HepG2 (cell line): ENCODE results near the gene CTNNBL1. TPM values are rescaled to one million over a fixed set of nuclear protein-coding genes. Genes with fewer than 3 reads are reported as not detected.

Experiments used
- ATAC-seq: fragments of 200-7000 bp; cut with Tn5 transposase; 3 replicates; pipeline ENCODE4 v1.9.1; 2020; ENCODE audit warnings: mild to moderate bottlenecking, moderate library complexity
- BruUV-seq: library from RNA; stranded (reverse); fragments of 400-500 nt; replicated peaks from 2 replicates; lab custom pipeline; 2021; lab: Mats Ljungman, UMichigan
- CTCF ChIA-PET: fragments of 300-600 bp; formaldehyde crosslinking; extraction: SDS; loops from one replicate; lab custom pipeline; 2021; ENCODE audit warnings: low total read pairs, inconsistent platforms, low intra/inter-chr PET ratio; lab: Yijun Ruan, JAX
- POLR2A ChIA-PET: fragments of 350-600 bp; sonication (Branson Sonifier 250); formaldehyde crosslinking; loops from one replicate; lab custom pipeline; 2020; ENCODE audit warnings: antibody characterized with exemption, inconsistent platforms; lab: Yijun Ruan, JAX
- DNase-seq: peaks from one replicate; pipeline ENCODE4 v3.0.0-alpha.2; 2015; ENCODE audit warnings: low spot score
- FAIRE-seq: peaks from 3 replicates; lab custom pipeline; 2011; peaks lifted over from hg19 to GRCh38; lab: Jason Lieb, UNC
- H2AFZ ChIP-seq: one replicate; pipeline ENCODE4 v1.6.1; 2011; ENCODE audit warnings: low read length, inconsistent platforms
- H3K27ac ChIP-seq: fragments of 300-600 bp; 3 replicates; pipeline ENCODE4 v1.8.0; 2011; ENCODE audit warnings: mixed run types, mild to moderate bottlenecking, mixed read lengths, low read length, inconsistent platforms; ENCODE audit not compliant: insufficient read depth; ENCODE audit errors: extremely low read length
- H3K27me3 ChIP-seq, 2 experiments: fragments of 200-600 bp in 1 of 2; 2 replicates in 1 of 2; 3 replicates in 1 of 2; pipeline versions ENCODE4 v1.6.0 to v1.8.0; 2011; ENCODE audit warnings: low read length in 2 of 2, mild to moderate bottlenecking in 2 of 2, moderate library complexity in 2 of 2, inconsistent platforms in 1 of 2; ENCODE audit not compliant: insufficient read depth in 2 of 2, control insufficient read depth in 1 of 2
- H3K36me3 ChIP-seq, 2 experiments: fragments of 200-600 bp in 1 of 2; replicated peaks in 1 of 2; 2 replicates in 1 of 2; 3 replicates in 1 of 2; pipeline versions ENCODE4 v1.5.1 to v1.8.0; 2011; ENCODE audit warnings: low read length in 2 of 2, inconsistent platforms in 1 of 2; ENCODE audit not compliant: insufficient read depth in 2 of 2, control insufficient read depth in 1 of 2
- H3K4me1 ChIP-seq: 2 replicates; pipeline ENCODE4 v1.5.1; 2012; ENCODE audit warnings: low read length, inconsistent platforms; ENCODE audit not compliant: insufficient read depth
- H3K4me2 ChIP-seq: 2 replicates; pipeline ENCODE4 v1.6.0; 2011; ENCODE audit warnings: low read depth, low read length, inconsistent platforms
- H3K4me3 ChIP-seq, 3 experiments: fragments of 200-600 bp in 1 of 3; sonication (generic), shearing (Covaris generic) in 1 of 3; replicated peaks in 1 of 3; 2 replicates each; pipeline ENCODE4 v1.5.1; 2011 to 2016; ENCODE audit warnings: low read length in 3 of 3, inconsistent platforms in 2 of 3, low read depth in 2 of 3, mild to moderate bottlenecking in 2 of 3, control low read depth in 1 of 3, mixed read lengths in 1 of 3; ENCODE audit not compliant: insufficient read depth in 1 of 3
- H3K79me2 ChIP-seq: one replicate; pipeline ENCODE4 v1.6.1; 2011; ENCODE audit warnings: low read length, inconsistent platforms; ENCODE audit not compliant: insufficient read depth
- H3K9ac ChIP-seq: 2 replicates; pipeline ENCODE4 v1.6.0; 2011; ENCODE audit warnings: mild to moderate bottlenecking, low read depth, low read length, inconsistent platforms; ENCODE audit not compliant: insufficient read depth
- H3K9me3 ChIP-seq: 2 replicates; pipeline ENCODE4 v1.5.1; 2012; ENCODE audit warnings: mild to moderate bottlenecking, low read length
- H4K20me1 ChIP-seq: 2 replicates; pipeline ENCODE4 v1.6.0; 2011; ENCODE audit warnings: inconsistent platforms, mild to moderate bottlenecking, low read length, moderate library complexity; ENCODE audit not compliant: insufficient read depth
- FOXK1 ChIP-seq: sonication (generic); formaldehyde crosslinking; IDR thresholded peaks from 2 replicates; pipeline ENCODE4 v1.4.0; 2020; ENCODE audit warnings: low read depth, missing genetic modification reagents, borderline replicate concordance
- HDAC6 ChIP-seq: fragments of 200-600 bp; sonication (generic); IDR thresholded peaks from 2 replicates; pipeline ENCODE4 v1.7.0; 2017; ENCODE audit warnings: mild to moderate bottlenecking, antibody characterized with exemption, low read length, low read depth
- KMT2A ChIP-seq: sonication (generic); formaldehyde crosslinking; IDR thresholded peaks from 2 replicates; pipeline ENCODE4 v1.4.0; 2020; ENCODE audit warnings: missing genetic modification reagents
- REPIN1 ChIP-seq: sonication (generic); formaldehyde crosslinking; IDR thresholded peaks from 2 replicates; pipeline ENCODE4 v1.8.0; 2022; ENCODE audit warnings: missing genetic modification reagents, low read depth, mild to moderate bottlenecking, borderline replicate concordance
- SYNCRIP ChIP-seq: fragments of 200-400 bp; formaldehyde crosslinking; IDR thresholded peaks from 2 replicates; pipeline ENCODE4 v1.6.1; 2018; ENCODE audit warnings: mild to moderate bottlenecking, low read depth, low read length; ENCODE audit not compliant: insufficient read depth
- TCF7L2 ChIP-seq: IDR thresholded peaks from 2 replicates; pipeline ENCODE4 v1.6.1; 2011; ENCODE audit warnings: mild to moderate bottlenecking, low read depth, low read length, moderate library complexity
- ZNF101 ChIP-seq: sonication (generic); formaldehyde crosslinking; IDR thresholded peaks from 2 replicates; pipeline ENCODE4 v1.4.0; 2020; ENCODE audit warnings: mild to moderate bottlenecking, low read depth, missing genetic modification reagents, borderline replicate concordance
- ZNF562 ChIP-seq: sonication (generic); formaldehyde crosslinking; IDR thresholded peaks from 2 replicates; pipeline ENCODE4 v1.8.0; 2022; ENCODE audit warnings: missing genetic modification reagents, borderline replicate concordance
- WGBS: methylation state at CpG from one replicate; pipeline ENCODE4 v1.1.6; 2017; ENCODE audit warnings: low lambda C conversion rate; 5-methylcytosine and 5-hydroxymethylcytosine counted together
- in situ Hi-C: cut with HindIII; loops from 2 replicates; pipeline ENCODE4 v1.10.0; 2017; ENCODE audit warnings: low pct_unique_long_range_greater_than_20kb; ENCODE audit not compliant: extremely low pct_ligation_motif_present
- intact Hi-C: fragments of 100-400 bp; cut with micrococcal nuclease; formaldehyde crosslinking; loops from one replicate; pipeline ENCODE4 v1.10.0; 2022; ENCODE audit not compliant: unreplicated experiment
- polyA plus RNA-seq, 8 experiments: library from polyadenylated mRNA; depleted of rRNA in 3 of 8; stranded (reverse) in 7 of 8; unstranded in 1 of 8; fragments of >200 nt; fragmentation: Illumina TruSeq in 4 of 8; extraction: Trizol in 4 of 8; gene quantifications; 2 replicates each; pipeline versions ENCODE4 v1.2.1 to v1.2.3, GENCODE V29; 2011 to 2016; ENCODE audit warnings: low read depth in 4 of 8, missing spikeins in 1 of 8, mixed read lengths in 1 of 8; ENCODE audit not compliant: insufficient read depth in 1 of 8
- total RNA-seq, 5 experiments: library from RNA; depleted of rRNA; stranded (reverse); fragments of >200 nt; fragmentation: Illumina TruSeq; extraction: Trizol; gene quantifications; 2 replicates each; pipeline ENCODE4 v1.2.3, GENCODE V29; 2016; ENCODE audit warnings: low read depth in 1 of 5
- TF ChIP-seq, protein P1 (sequence below): IDR thresholded peaks from 2 replicates; pipeline ENCODE4 v1.6.1; 2016; ENCODE audit warnings: control low read depth
- TF ChIP-seq, protein P2 (sequence below): fragments of 450-650 bp; IDR thresholded peaks from 2 replicates; pipeline ENCODE4 v1.6.1; 2017; ENCODE audit warnings: mild to moderate bottlenecking
- TF ChIP-seq, protein P3 (sequence below): sonication (generic); formaldehyde crosslinking; IDR thresholded peaks from 2 replicates; pipeline ENCODE4 v1.5.0; 2020; ENCODE audit warnings: mild to moderate bottlenecking, missing genetic modification reagents, borderline replicate concordance
- TF ChIP-seq, protein P4 (sequence below): IDR thresholded peaks from 2 replicates; pipeline ENCODE4 v1.6.1; 2016; ENCODE audit warnings: mild to moderate bottlenecking

CTNNBL1 gene
- total and polyA plus RNA-seq, 2 of the 13 experiments (the other 11 are each of a cell fraction or from before 2014, with no cell fraction given), result 49.3 to 94.6 TPM

DNA sequence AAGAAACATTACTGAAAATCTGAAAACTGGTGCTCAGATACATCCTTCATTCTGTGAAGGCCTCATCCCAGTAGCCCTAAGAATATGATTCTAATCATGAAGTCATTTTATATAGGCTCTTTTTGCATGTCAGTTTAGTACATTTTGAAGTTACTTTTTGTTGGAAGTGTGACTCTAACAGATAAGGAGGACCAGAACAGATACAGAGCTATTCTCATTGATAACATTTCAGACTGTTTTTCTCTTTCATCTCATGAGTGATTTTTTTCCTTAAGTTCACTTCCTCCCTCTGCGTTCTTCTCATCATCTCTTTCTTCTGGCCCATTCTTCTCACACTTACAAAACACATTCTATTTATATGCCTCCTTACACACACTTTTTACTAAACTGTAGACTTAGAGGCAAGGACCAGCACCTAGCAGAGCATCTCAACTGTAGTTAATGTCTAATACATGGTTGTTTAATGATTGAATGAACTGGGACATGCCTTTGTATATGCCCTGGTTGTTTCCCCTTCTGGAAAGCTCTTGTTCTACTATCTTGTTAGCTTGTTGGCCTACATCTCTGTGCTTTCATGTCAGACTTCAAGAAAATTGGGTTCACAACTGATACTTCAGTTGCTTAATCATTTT, 8.7 kb downstream of the CTNNBL1 start:
- POLR2A ChIA-PET, result no interaction called here
- H3K9me3 ChIP-seq, result no peaks in the 10 kb centered on the region
- H3K79me2 ChIP-seq, result peaks cover 82% of the 10 kb centered on the region
- 90% methylated on average over 1 of the region's 1 CpG for WGBS
- H3K4me2 ChIP-seq, result no peak overlapping the region
- FAIRE-seq, result no peak
- no peak overlapping the region for H2AFZ ChIP-seq
- no peak overlapping the region for H3K27ac ChIP-seq
- BruUV-seq, result no TSS peak
- 0 out of 2 replicates have a peak, but pooled peaks cover 18% of the 10 kb centered on the region for H4K20me1 ChIP-seq
- no peak for DNase-seq
- ATAC-seq, result no peak
- H3K36me3 ChIP-seq, result no peaks in the 10 kb centered on the region; a peak in 1 of 5 replicates
- H3K4me1 ChIP-seq, result peaks cover 27% of the 10 kb centered on the region
- H3K27me3 ChIP-seq, result no peaks in the 10 kb centered on the region
- H3K9ac ChIP-seq, result no peak overlapping the region
- in situ Hi-C loops, result no loop called here
- CTCF ChIA-PET, result no interaction called here
- no peak for TF ChIP-seq SYNCRIP
- TF ChIP-seq, protein P1, sequence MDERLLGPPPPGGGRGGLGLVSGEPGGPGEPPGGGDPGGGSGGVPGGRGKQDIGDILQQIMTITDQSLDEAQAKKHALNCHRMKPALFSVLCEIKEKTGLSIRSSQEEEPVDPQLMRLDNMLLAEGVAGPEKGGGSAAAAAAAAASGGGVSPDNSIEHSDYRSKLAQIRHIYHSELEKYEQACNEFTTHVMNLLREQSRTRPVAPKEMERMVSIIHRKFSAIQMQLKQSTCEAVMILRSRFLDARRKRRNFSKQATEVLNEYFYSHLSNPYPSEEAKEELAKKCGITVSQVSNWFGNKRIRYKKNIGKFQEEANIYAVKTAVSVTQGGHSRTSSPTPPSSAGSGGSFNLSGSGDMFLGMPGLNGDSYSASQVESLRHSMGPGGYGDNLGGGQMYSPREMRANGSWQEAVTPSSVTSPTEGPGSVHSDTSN (CRISPR knock-in tag), result no peak
- no peak for TF ChIP-seq FOXK1 (CRISPR knock-in tag)
- TF ChIP-seq REPIN1, result no peak
- TF ChIP-seq ZNF101 (CRISPR knock-in tag), result no peak
- no peak for TF ChIP-seq KMT2A (CRISPR knock-in tag)
- TF ChIP-seq, protein P2, sequence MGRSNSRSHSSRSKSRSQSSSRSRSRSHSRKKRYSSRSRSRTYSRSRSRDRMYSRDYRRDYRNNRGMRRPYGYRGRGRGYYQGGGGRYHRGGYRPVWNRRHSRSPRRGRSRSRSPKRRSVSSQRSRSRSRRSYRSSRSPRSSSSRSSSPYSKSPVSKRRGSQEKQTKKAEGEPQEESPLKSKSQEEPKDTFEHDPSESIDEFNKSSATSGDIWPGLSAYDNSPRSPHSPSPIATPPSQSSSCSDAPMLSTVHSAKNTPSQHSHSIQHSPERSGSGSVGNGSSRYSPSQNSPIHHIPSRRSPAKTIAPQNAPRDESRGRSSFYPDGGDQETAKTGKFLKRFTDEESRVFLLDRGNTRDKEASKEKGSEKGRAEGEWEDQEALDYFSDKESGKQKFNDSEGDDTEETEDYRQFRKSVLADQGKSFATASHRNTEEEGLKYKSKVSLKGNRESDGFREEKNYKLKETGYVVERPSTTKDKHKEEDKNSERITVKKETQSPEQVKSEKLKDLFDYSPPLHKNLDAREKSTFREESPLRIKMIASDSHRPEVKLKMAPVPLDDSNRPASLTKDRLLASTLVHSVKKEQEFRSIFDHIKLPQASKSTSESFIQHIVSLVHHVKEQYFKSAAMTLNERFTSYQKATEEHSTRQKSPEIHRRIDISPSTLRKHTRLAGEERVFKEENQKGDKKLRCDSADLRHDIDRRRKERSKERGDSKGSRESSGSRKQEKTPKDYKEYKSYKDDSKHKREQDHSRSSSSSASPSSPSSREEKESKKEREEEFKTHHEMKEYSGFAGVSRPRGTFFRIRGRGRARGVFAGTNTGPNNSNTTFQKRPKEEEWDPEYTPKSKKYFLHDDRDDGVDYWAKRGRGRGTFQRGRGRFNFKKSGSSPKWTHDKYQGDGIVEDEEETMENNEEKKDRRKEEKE, result no peak
- TF ChIP-seq HDAC6, result no peak
- TF ChIP-seq, protein P3, sequence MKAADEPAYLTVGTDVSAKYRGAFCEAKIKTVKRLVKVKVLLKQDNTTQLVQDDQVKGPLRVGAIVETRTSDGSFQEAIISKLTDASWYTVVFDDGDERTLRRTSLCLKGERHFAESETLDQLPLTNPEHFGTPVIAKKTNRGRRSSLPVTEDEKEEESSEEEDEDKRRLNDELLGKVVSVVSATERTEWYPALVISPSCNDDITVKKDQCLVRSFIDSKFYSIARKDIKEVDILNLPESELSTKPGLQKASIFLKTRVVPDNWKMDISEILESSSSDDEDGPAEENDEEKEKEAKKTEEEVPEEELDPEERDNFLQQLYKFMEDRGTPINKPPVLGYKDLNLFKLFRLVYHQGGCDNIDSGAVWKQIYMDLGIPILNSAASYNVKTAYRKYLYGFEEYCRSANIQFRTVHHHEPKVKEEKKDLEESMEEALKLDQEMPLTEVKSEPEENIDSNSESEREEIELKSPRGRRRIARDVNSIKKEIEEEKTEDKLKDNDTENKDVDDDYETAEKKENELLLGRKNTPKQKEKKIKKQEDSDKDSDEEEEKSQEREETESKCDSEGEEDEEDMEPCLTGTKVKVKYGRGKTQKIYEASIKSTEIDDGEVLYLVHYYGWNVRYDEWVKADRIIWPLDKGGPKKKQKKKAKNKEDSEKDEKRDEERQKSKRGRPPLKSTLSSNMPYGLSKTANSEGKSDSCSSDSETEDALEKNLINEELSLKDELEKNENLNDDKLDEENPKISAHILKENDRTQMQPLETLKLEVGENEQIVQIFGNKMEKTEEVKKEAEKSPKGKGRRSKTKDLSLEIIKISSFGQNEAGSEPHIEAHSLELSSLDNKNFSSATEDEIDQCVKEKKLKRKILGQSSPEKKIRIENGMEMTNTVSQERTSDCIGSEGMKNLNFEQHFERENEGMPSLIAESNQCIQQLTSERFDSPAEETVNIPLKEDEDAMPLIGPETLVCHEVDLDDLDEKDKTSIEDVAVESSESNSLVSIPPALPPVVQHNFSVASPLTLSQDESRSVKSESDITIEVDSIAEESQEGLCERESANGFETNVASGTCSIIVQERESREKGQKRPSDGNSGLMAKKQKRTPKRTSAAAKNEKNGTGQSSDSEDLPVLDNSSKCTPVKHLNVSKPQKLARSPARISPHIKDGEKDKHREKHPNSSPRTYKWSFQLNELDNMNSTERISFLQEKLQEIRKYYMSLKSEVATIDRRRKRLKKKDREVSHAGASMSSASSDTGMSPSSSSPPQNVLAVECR (CRISPR knock-in tag), result no peak
- TF ChIP-seq, protein P4, sequence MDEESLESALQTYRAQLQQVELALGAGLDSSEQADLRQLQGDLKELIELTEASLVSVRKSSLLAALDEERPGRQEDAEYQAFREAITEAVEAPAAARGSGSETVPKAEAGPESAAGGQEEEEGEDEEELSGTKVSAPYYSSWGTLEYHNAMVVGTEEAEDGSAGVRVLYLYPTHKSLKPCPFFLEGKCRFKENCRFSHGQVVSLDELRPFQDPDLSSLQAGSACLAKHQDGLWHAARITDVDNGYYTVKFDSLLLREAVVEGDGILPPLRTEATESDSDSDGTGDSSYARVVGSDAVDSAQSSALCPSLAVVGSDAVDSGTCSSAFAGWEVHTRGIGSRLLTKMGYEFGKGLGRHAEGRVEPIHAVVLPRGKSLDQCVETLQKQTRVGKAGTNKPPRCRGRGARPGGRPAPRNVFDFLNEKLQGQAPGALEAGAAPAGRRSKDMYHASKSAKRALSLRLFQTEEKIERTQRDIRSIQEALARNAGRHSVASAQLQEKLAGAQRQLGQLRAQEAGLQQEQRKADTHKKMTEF (CRISPR knock-in tag), result no peak
- no peak for TF ChIP-seq ZNF562 (CRISPR knock-in tag)
- no peak for TF ChIP-seq TCF7L2
- TF ChIP-seq, all 625 proteins: peak for 0
- intact Hi-C loops, result no loop called here
- no peak overlapping the region for H3K4me3 ChIP-seq
